SU-DHL-6 (cell line): ENCODE results near the gene SPP2.

ENCODE experiments used
- H2AFZ ChIP-seq: fragments of 200-600 bp; sonication (generic); 2 replicates; pipeline ENCODE4 v1.6.1; 2014; ENCODE audit warnings: low read depth, mild to moderate bottlenecking, moderate library complexity, mixed read lengths, antibody characterized with exemption, low read length; ENCODE audit not compliant: severe bottlenecking
- H3F3A ChIP-seq: fragments of 200-600 bp; shearing (Covaris generic); 2 replicates; pipeline ENCODE4 v1.6.0; 2016; ENCODE audit warnings: antibody characterized with exemption, mild to moderate bottlenecking; ENCODE audit not compliant: insufficient read depth
- H3K27ac ChIP-seq: fragments of 200-600 bp; sonication (generic); 2 replicates; pipeline ENCODE4 v1.5.1; 2016; ENCODE audit warnings: low read depth, mild to moderate bottlenecking, low read length, moderate library complexity, mixed read lengths
- H3K27me3 ChIP-seq: fragments of 200-600 bp; sonication (generic), shearing (Covaris generic); 2 replicates; pipeline ENCODE4 v1.6.0; 2014; ENCODE audit warnings: mild to moderate bottlenecking, low read length
- H3K36me3 ChIP-seq: fragments of 200-600 bp; sonication (generic); 2 replicates; pipeline ENCODE4 v1.6.1; 2014; ENCODE audit warnings: mild to moderate bottlenecking, low read length, mixed read lengths
- H3K4me2 ChIP-seq: fragments of 300-600, 200-600 bp; shearing (Covaris generic), sonication (generic); 2 replicates; pipeline ENCODE4 v1.6.0; 2014; ENCODE audit warnings: low read length, low read depth, mild to moderate bottlenecking; ENCODE audit not compliant: poor library complexity, severe bottlenecking
- H3K4me3 ChIP-seq: fragments of 200-600 bp; sonication (generic); 2 replicates; pipeline ENCODE4 v1.5.1; 2014; ENCODE audit warnings: antibody characterized with exemption, low read length, mild to moderate bottlenecking, mixed read lengths; ENCODE audit not compliant: insufficient read depth, poor library complexity, severe bottlenecking
- H3K79me2 ChIP-seq: fragments of 200-600 bp; sonication (generic); 2 replicates; pipeline ENCODE4 v1.6.1; 2014; ENCODE audit warnings: mild to moderate bottlenecking, low read length, moderate library complexity; ENCODE audit not compliant: insufficient read depth
- H3K9ac ChIP-seq: fragments of 200-600 bp; sonication (generic); 2 replicates; pipeline ENCODE4 v1.7.0; 2014; ENCODE audit warnings: mild to moderate bottlenecking, low read length
- H3K9me2 ChIP-seq: fragments of 200-600 bp; sonication (generic); replicated peaks from 2 replicates; pipeline ENCODE4 v1.6.1; 2014; ENCODE audit warnings: low read length; ENCODE audit not compliant: insufficient read depth
- H3K9me3 ChIP-seq: fragments of 200-600 bp; sonication (generic); 2 replicates; pipeline ENCODE4 v1.6.1; 2014; ENCODE audit warnings: low read length, mixed read lengths; ENCODE audit not compliant: insufficient read depth
- H4K20me1 ChIP-seq: fragments of 200-600 bp; sonication (generic); 2 replicates; pipeline ENCODE4 v1.6.1; 2014; ENCODE audit warnings: low read depth, mild to moderate bottlenecking, antibody characterized with exemption, low read length, moderate library complexity, mixed read lengths
- EZH2phosphoT487 ChIP-seq: fragments of 200-600 bp; sonication (generic), shearing (Covaris generic); conservative IDR thresholded peaks from 2 replicates; pipeline ENCODE4 v1.6.1; 2018; ENCODE audit warnings: mild to moderate bottlenecking, antibody characterized with exemption, low read length, moderate library complexity, mixed read lengths
- TF ChIP-seq, protein P1 (sequence below): fragments of 200-600 bp; sonication (generic); IDR thresholded peaks from one replicate; pipeline ENCODE4 v1.5.1; 2017; ENCODE audit warnings: antibody characterized with exemption, mild to moderate bottlenecking, low read length, moderate library complexity; ENCODE audit not compliant: insufficient read depth, poor library complexity, severe bottlenecking

Gene SPP2

DNA sequence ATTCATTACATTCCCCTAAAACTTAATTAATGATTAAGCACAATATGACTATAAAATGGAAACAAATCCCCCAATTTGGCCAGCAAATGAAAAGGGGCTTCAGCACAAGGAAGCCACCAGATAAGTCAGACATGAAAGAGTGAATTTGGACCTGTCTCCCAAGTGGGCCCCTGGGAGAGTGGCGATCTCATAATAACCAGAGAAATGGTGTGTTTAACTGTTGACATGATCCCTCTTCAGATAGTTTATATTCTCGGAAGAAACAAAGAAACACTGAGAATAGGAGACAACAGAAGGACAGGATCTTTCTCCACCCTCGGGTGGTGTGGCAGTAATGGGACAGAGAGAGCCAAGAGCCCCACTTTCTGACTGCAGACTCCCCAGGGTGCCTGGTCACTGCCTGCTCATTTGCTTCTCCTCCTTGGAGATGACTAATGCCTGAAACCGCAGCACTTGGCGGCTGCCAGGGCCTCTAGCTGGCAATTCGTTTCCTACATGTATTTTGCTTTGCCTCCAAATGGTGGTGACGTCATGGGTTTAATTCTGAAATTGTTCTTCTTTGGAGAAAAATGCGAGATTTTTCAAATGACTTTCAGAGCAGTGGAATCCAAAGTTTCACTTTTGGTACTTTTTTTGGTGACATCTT lies 46.4 kb upstream of the SPP2 start:
- H3K9ac ChIP-seq, result no peak overlapping the region
- H3F3A ChIP-seq, result no peaks in the 10 kb centered on the region
- no peaks in the 10 kb centered on the region for H4K20me1 ChIP-seq
- no peak for TF ChIP-seq EZH2phosphoT487
- TF ChIP-seq, protein P1, sequence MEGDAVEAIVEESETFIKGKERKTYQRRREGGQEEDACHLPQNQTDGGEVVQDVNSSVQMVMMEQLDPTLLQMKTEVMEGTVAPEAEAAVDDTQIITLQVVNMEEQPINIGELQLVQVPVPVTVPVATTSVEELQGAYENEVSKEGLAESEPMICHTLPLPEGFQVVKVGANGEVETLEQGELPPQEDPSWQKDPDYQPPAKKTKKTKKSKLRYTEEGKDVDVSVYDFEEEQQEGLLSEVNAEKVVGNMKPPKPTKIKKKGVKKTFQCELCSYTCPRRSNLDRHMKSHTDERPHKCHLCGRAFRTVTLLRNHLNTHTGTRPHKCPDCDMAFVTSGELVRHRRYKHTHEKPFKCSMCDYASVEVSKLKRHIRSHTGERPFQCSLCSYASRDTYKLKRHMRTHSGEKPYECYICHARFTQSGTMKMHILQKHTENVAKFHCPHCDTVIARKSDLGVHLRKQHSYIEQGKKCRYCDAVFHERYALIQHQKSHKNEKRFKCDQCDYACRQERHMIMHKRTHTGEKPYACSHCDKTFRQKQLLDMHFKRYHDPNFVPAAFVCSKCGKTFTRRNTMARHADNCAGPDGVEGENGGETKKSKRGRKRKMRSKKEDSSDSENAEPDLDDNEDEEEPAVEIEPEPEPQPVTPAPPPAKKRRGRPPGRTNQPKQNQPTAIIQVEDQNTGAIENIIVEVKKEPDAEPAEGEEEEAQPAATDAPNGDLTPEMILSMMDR, result no peak
- H2AFZ ChIP-seq, result no peak overlapping the region
- H3K79me2 ChIP-seq, result no peaks in the 10 kb centered on the region
- H3K36me3 ChIP-seq, result no peaks in the 10 kb centered on the region
- no peaks in the 10 kb centered on the region for H3K9me2 ChIP-seq
- H3K4me2 ChIP-seq, result no peak overlapping the region
- H3K9me3 ChIP-seq, result no peaks in the 10 kb centered on the region
- no peaks in the 10 kb centered on the region for H3K27me3 ChIP-seq
- no peak overlapping the region for H3K27ac ChIP-seq
- no peak overlapping the region for H3K4me3 ChIP-seq

DNA sequence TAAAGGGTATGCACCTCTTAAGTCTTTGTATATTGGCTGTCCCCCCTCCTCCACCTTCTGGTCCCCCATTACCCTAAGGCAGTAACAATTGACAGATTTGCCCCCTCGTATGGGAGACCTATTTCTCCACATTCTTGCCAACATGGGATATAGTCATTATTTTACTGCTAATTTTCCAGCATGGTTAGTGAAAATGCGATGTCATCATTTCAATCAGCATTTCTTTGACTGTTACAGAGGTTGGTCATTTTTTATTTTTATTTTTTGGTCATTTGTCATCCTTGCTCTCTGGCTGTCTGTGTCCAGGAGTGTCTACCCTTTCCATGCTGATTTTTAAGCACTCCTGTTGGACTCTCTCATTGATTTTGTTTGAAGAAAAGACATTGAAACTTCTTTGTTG lies 45.4 kb upstream of the SPP2 start:
- no peaks in the 10 kb centered on the region for H3K9me2 ChIP-seq
- H3K36me3 ChIP-seq, result no peaks in the 10 kb centered on the region
- no peak overlapping the region for H3K9ac ChIP-seq
- no peaks in the 10 kb centered on the region for H3K79me2 ChIP-seq
- H4K20me1 ChIP-seq, result no peaks in the 10 kb centered on the region
- H3K27me3 ChIP-seq, result no peaks in the 10 kb centered on the region
- no peak overlapping the region for H3K4me2 ChIP-seq
- no peak overlapping the region for H3K4me3 ChIP-seq
- no peaks in the 10 kb centered on the region for H3F3A ChIP-seq
- no peak overlapping the region for H2AFZ ChIP-seq
- no peak for TF ChIP-seq EZH2phosphoT487
- TF ChIP-seq, protein P1, result no peak
- H3K9me3 ChIP-seq, result no peaks in the 10 kb centered on the region
- no peak overlapping the region for H3K27ac ChIP-seq

DNA sequence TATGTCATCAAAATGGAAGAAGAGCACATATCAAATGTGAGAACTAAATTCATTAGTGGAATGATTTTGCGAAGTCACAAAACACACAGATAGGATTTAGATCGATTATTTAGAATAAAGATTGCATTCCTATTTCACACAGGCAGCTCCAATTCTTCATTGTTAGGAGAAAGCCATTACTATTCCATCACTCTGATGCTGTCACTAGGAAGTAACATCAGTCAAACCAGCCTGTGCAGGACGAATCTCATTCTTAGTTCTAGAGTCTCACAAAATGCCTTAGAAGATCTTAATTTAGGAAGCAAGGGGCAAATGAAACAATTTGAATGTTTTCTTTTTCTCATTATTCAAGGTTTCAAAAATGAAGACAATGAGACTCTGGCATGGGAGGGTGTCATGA lies 44.0 kb upstream of the SPP2 start:
- no peak overlapping the region for H3K9ac ChIP-seq
- TF ChIP-seq, protein P1, result no peak
- TF ChIP-seq EZH2phosphoT487, result no peak
- no peaks in the 10 kb centered on the region for H3K79me2 ChIP-seq
- H3K36me3 ChIP-seq, result no peaks in the 10 kb centered on the region
- no peaks in the 10 kb centered on the region for H3K9me3 ChIP-seq
- H4K20me1 ChIP-seq, result no peaks in the 10 kb centered on the region
- H3K27me3 ChIP-seq, result no peaks in the 10 kb centered on the region
- H3K9me2 ChIP-seq, result no peaks in the 10 kb centered on the region
- no peak overlapping the region for H2AFZ ChIP-seq
- no peaks in the 10 kb centered on the region for H3F3A ChIP-seq
- no peak overlapping the region for H3K4me2 ChIP-seq
- no peak overlapping the region for H3K4me3 ChIP-seq
- no peak overlapping the region for H3K27ac ChIP-seq
